Loucy (cell line): ENCODE measurements around the gene DPEP3.

ENCODE experiments used
- H2AFZ ChIP-seq: fragments of 200-600 bp; sonication (generic); 2 replicates; pipeline ENCODE4 v1.6.0; 2016; ENCODE audit warnings: antibody characterized with exemption, mild to moderate bottlenecking, low read length, moderate library complexity
- H3F3A ChIP-seq: fragments of 200-600 bp; 2 replicates; pipeline ENCODE4 v1.6.0; 2016; ENCODE audit warnings: antibody characterized with exemption, low read depth, mild to moderate bottlenecking
- H3K27me3 ChIP-seq: fragments of 200-600 bp; sonication (generic); 2 replicates; pipeline ENCODE4 v1.6.1; 2014; ENCODE audit warnings: low read length, mild to moderate bottlenecking; ENCODE audit not compliant: insufficient read depth, poor library complexity, severe bottlenecking
- H3K36me3 ChIP-seq: fragments of 200-600 bp; sonication (generic); 2 replicates; pipeline ENCODE4 v1.6.1; 2016; ENCODE audit warnings: low read length; ENCODE audit not compliant: insufficient read depth
- H3K4me1 ChIP-seq: fragments of 200-600 bp; sonication (generic); 2 replicates; pipeline ENCODE4 v1.5.1; 2014; ENCODE audit warnings: low read length, mild to moderate bottlenecking; ENCODE audit not compliant: insufficient read depth, poor library complexity, severe bottlenecking
- H3K4me2 ChIP-seq: fragments of 200-600 bp; sonication (generic); 2 replicates; pipeline ENCODE4 v1.6.0; 2014; ENCODE audit warnings: antibody characterized with exemption, low read length, low read depth, mild to moderate bottlenecking; ENCODE audit not compliant: poor library complexity, severe bottlenecking
- H3K4me3 ChIP-seq: fragments of 200-600 bp; sonication (generic); 2 replicates; pipeline ENCODE4 v1.5.1; 2014; ENCODE audit warnings: low read length, mild to moderate bottlenecking, mixed read lengths; ENCODE audit not compliant: poor library complexity, severe bottlenecking
- H3K79me2 ChIP-seq: fragments of 200-600 bp; sonication (generic); 2 replicates; pipeline ENCODE4 v1.6.1; 2014; ENCODE audit warnings: low read length; ENCODE audit not compliant: insufficient read depth
- H3K9ac ChIP-seq: fragments of 200-600 bp; sonication (generic); 2 replicates; pipeline ENCODE4 v1.6.0; 2014; ENCODE audit warnings: mild to moderate bottlenecking, low read depth, low read length, moderate library complexity; ENCODE audit not compliant: poor library complexity, severe bottlenecking
- H3K9me2 ChIP-seq: fragments of 200-600 bp; sonication (generic); replicated peaks from 2 replicates; pipeline ENCODE4 v1.6.1; 2016; ENCODE audit warnings: low read depth, low read length, mixed read lengths
- H3K9me3 ChIP-seq: fragments of 200-600 bp; sonication (generic); 2 replicates; pipeline ENCODE4 v1.6.1; 2014; ENCODE audit warnings: mild to moderate bottlenecking, antibody characterized with exemption, low read length, low read depth; ENCODE audit not compliant: insufficient read depth
- H4K20me1 ChIP-seq: fragments of 200-600 bp; sonication (generic); 2 replicates; pipeline ENCODE4 v1.6.0; 2014; ENCODE audit warnings: antibody characterized with exemption, low read length, mild to moderate bottlenecking; ENCODE audit not compliant: insufficient read depth, poor library complexity, severe bottlenecking
- EZH2phosphoT487 ChIP-seq: fragments of 200-600 bp; IDR thresholded peaks from 2 replicates; pipeline ENCODE4 v1.6.1; 2018; ENCODE audit warnings: antibody characterized with exemption, mild to moderate bottlenecking, moderate library complexity, borderline replicate concordance
- TF ChIP-seq, protein P1 (sequence below): fragments of 200-600 bp; sonication (generic); conservative IDR thresholded peaks from 2 replicates; pipeline ENCODE4 v1.5.1; 2014; ENCODE audit warnings: mild to moderate bottlenecking, antibody characterized with exemption, low read length

DPEP3 gene

GRCh38 chr16:67935101-67935401, 45.2 kb downstream of the DPEP3 start:
- Histone ChIP-seq H3K9me3 (no peaks in the 10 kb centered on the region), H3K9ac (peak overlapping the region; percentile 96), H3K4me2 (peak overlapping the region; percentile 84), H3K79me2 (peaks cover 30% of the 10 kb centered on the region), H3K9me2 (no peaks in the 10 kb centered on the region), H3K4me1 (peaks cover 14% of the 10 kb centered on the region), H3K36me3 (no peaks in the 10 kb centered on the region; the same call in 1 of the 2 replicates), H3K27me3 (no peaks in the 10 kb centered on the region), H3K4me3 (peak overlapping the region; percentile 80), H2AFZ (no peak overlapping the region), H4K20me1 (peaks cover 7% of the 10 kb centered on the region), H3F3A (no peaks in the 10 kb centered on the region)
- TF ChIP-seq, protein P1, sequence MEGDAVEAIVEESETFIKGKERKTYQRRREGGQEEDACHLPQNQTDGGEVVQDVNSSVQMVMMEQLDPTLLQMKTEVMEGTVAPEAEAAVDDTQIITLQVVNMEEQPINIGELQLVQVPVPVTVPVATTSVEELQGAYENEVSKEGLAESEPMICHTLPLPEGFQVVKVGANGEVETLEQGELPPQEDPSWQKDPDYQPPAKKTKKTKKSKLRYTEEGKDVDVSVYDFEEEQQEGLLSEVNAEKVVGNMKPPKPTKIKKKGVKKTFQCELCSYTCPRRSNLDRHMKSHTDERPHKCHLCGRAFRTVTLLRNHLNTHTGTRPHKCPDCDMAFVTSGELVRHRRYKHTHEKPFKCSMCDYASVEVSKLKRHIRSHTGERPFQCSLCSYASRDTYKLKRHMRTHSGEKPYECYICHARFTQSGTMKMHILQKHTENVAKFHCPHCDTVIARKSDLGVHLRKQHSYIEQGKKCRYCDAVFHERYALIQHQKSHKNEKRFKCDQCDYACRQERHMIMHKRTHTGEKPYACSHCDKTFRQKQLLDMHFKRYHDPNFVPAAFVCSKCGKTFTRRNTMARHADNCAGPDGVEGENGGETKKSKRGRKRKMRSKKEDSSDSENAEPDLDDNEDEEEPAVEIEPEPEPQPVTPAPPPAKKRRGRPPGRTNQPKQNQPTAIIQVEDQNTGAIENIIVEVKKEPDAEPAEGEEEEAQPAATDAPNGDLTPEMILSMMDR, result no peak
- no peak for TF ChIP-seq EZH2phosphoT487

DNA sequence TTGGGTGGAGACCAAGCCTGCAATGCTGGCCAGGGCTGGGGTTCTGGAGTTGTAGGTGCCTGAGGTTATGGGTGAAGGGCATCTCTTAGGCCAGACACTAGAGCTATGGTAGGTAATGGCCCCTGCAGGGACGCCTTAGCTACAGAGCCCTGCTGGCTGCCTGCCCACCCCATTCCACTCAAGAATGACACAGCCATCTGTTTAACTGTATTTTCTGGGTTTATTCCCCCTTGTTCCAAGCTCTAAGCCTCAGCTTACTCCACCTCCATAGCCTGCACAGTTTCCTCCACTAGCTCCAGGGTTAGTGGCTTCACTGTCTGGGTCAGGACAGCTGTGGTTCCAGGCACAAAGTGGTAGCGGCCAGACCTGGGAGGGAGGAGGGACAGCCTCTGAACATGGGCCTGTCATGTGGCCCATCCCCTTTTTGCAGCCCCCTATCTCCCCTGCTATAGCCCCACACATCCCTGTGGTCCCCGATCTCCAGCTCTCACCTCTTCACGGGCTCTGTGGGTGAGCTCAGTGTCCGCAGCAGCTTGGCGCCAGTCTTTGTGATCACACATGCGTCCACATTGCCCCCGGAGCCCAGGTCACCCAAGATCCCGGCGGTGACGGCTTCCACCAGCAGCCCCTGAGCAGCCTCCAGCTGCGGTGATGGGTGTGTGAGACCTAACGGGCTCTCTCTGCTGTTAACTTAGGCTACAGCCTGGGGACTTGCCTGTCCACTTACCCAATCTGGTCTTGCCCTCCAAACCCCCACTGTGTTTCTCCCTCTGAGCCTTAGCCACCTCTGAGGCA, 45.8 kb downstream of the DPEP3 start:
- peaks cover 11% of the 10 kb centered on the region for H3K4me1 ChIP-seq
- H3K27me3 ChIP-seq, result no peaks in the 10 kb centered on the region
- no peaks in the 10 kb centered on the region for H3K9me2 ChIP-seq
- no peaks in the 10 kb centered on the region; the same call in 1 of the 2 replicates for H3K36me3 ChIP-seq
- H3K4me3 ChIP-seq, result peak overlapping the region; percentile 80
- no peak for TF ChIP-seq EZH2phosphoT487
- TF ChIP-seq, protein P1, result no peak
- H2AFZ ChIP-seq, result no peak overlapping the region
- peaks cover 30% of the 10 kb centered on the region for H3K79me2 ChIP-seq
- H3K9me3 ChIP-seq, result no peaks in the 10 kb centered on the region
- peak overlapping the region; percentile 96 for H3K9ac ChIP-seq
- H4K20me1 ChIP-seq, result peaks cover 7% of the 10 kb centered on the region
- H3K4me2 ChIP-seq, result peak overlapping the region; percentile 84
- no peaks in the 10 kb centered on the region for H3F3A ChIP-seq

DNA sequence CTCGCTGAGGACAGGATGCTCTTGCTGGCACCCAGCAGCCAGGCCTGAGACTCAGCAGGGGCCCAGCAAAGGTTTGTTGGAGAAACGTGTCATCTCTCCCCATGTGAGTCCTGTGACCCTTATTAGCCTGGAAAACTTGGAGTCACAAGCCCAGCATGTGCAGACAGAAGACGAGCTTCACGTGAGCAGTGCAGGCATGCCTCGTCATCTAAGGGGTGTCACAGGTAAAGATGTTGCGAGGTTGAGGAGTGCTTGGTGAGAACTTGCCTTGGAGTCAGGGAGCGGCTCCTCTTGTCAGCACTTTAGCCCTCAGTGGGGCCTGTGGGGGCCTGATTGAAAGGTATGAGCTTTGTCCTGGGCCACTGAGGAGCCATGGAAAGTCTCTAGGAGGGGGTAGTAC, 46.5 kb downstream of the DPEP3 start:
- H3K9ac ChIP-seq, result no peak overlapping the region
- no peak overlapping the region for H3K4me3 ChIP-seq
- no peaks in the 10 kb centered on the region for H3F3A ChIP-seq
- peaks cover 7% of the 10 kb centered on the region for H4K20me1 ChIP-seq
- H3K27me3 ChIP-seq, result no peaks in the 10 kb centered on the region
- H2AFZ ChIP-seq, result no peak overlapping the region
- H3K79me2 ChIP-seq, result peaks cover 30% of the 10 kb centered on the region
- H3K4me1 ChIP-seq, result peaks cover 9% of the 10 kb centered on the region
- no peaks in the 10 kb centered on the region for H3K9me3 ChIP-seq
- TF ChIP-seq, protein P1, result no peak
- no peak for TF ChIP-seq EZH2phosphoT487
- peaks cover 1% of the 10 kb centered on the region; the same call in 1 of the 2 replicates for H3K36me3 ChIP-seq
- no peak overlapping the region for H3K4me2 ChIP-seq
- no peaks in the 10 kb centered on the region for H3K9me2 ChIP-seq
